MM.1S (cell line): ENCODE results near the gene AKT1S1.

Experiments used
- DNase-seq: peaks from one replicate; pipeline ENCODE4 v3.0.0-alpha.2; 2015
- H2AFZ ChIP-seq: fragments of 300-600 bp; sonication (generic); 2 replicates; pipeline ENCODE4 v1.6.0; 2016; ENCODE audit warnings: antibody characterized with exemption, low read length
- H3F3A ChIP-seq: fragments of 300-600 bp; sonication (generic); 2 replicates; pipeline ENCODE4 v1.6.1; 2016; ENCODE audit warnings: mild to moderate bottlenecking, antibody characterized with exemption, low read length, moderate library complexity, mixed read lengths; ENCODE audit not compliant: insufficient read depth
- H3K27ac ChIP-seq: fragments of 300-600 bp; sonication (generic); 2 replicates; pipeline ENCODE4 v1.5.1; 2016; ENCODE audit warnings: mild to moderate bottlenecking, low read length
- H3K27me3 ChIP-seq: fragments of 300-600 bp; sonication (generic); replicated peaks from 2 replicates; pipeline ENCODE4 v1.6.0; 2016; ENCODE audit warnings: low read length; ENCODE audit not compliant: insufficient read depth
- H3K36me3 ChIP-seq: fragments of 300-600 bp; sonication (generic); replicated peaks from 2 replicates; pipeline ENCODE4 v1.6.1; 2016; ENCODE audit warnings: mild to moderate bottlenecking, low read length, mixed read lengths; ENCODE audit not compliant: insufficient read depth
- H3K4me1 ChIP-seq: fragments of 300-600 bp; sonication (generic); 2 replicates; pipeline ENCODE4 v1.6.1; 2016; ENCODE audit warnings: low read length, mixed read lengths
- H3K4me2 ChIP-seq: fragments of 300-600 bp; sonication (generic); 2 replicates; pipeline ENCODE4 v1.6.0; 2016; ENCODE audit warnings: low read depth, low read length
- H3K4me3 ChIP-seq: fragments of 300-600 bp; sonication (generic); 2 replicates; pipeline ENCODE4 v1.5.1; 2016; ENCODE audit warnings: low read length, mixed read lengths
- H3K79me2 ChIP-seq: fragments of 300-600 bp; sonication (generic); 2 replicates; pipeline ENCODE4 v1.6.1; 2016; ENCODE audit warnings: mixed run types, low read length, mixed read lengths
- H3K9ac ChIP-seq: fragments of 300-600 bp; sonication (generic); 2 replicates; pipeline ENCODE4 v1.6.1; 2016; ENCODE audit warnings: low read length, mixed read lengths
- H3K9me2 ChIP-seq: fragments of 300-600 bp; sonication (generic); replicated peaks from 2 replicates; pipeline ENCODE4 v1.6.1; 2016; ENCODE audit warnings: mild to moderate bottlenecking, low read length, mixed read lengths; ENCODE audit not compliant: insufficient read depth
- H3K9me3 ChIP-seq: fragments of 300-600 bp; sonication (generic); replicated peaks from 2 replicates; pipeline ENCODE4 v1.6.1; 2016; ENCODE audit warnings: mild to moderate bottlenecking, low read length, mixed read lengths; ENCODE audit not compliant: insufficient read depth
- H4K20me1 ChIP-seq: fragments of 300-600 bp; sonication (generic); 2 replicates; pipeline ENCODE4 v1.6.1; 2016; ENCODE audit warnings: mild to moderate bottlenecking, low read length, moderate library complexity, mixed read lengths; ENCODE audit not compliant: insufficient read depth
- CTCF ChIP-seq: fragments of 300-600 bp; sonication (generic); IDR thresholded peaks from 2 replicates; pipeline ENCODE4 v1.5.1; 2016; ENCODE audit warnings: antibody characterized with exemption, low read length, mixed read lengths
- EZH2 ChIP-seq: fragments of 300-600 bp; sonication (generic); optimal IDR thresholded peaks from 2 replicates; pipeline ENCODE3; 2017; ENCODE audit warnings: low read depth, mild to moderate bottlenecking, antibody characterized with exemption, low read length, mixed read lengths
- EZH2phosphoT487 ChIP-seq: fragments of 300-600 bp; sonication (generic); IDR thresholded peaks from 2 replicates; pipeline ENCODE4 v1.6.1; 2018; ENCODE audit warnings: antibody characterized with exemption, low read length

Gene AKT1S1

GRCh38 chr19:49839713-49840112 is 37.4 kb downstream of the AKT1S1 start:
- Histone ChIP-seq H3K9ac (no peak overlapping the region), H3K36me3 (no peaks in the 10 kb centered on the region), H3K79me2 (no peaks in the 10 kb centered on the region), H3K27me3 (no peaks in the 10 kb centered on the region), H3K27ac (no peak overlapping the region), H3K4me3 (no peak overlapping the region), H3K4me1 (no peaks in the 10 kb centered on the region), H2AFZ (no peak overlapping the region), H3K4me2 (no peak overlapping the region), H3F3A (no peaks in the 10 kb centered on the region; the same call in 1 of the 2 replicates), H3K9me2 (no peaks in the 10 kb centered on the region), H3K9me3 (no peaks in the 10 kb centered on the region), H4K20me1 (no peaks in the 10 kb centered on the region)
- no peak for TF ChIP-seq CTCF
- no peak for TF ChIP-seq EZH2
- TF ChIP-seq EZH2phosphoT487: no peak
- DNase-seq: no peak

- H4K20me1 ChIP-seq: no peaks in the 10 kb centered on the region
- no peak overlapping the region for H3K4me3 ChIP-seq
- no peaks in the 10 kb centered on the region; the same call in 1 of the 2 replicates for H3F3A ChIP-seq
- H3K9ac ChIP-seq: no peak overlapping the region
- no peak for DNase-seq
- H3K9me3 ChIP-seq: no peaks in the 10 kb centered on the region
- H3K79me2 ChIP-seq: no peaks in the 10 kb centered on the region
- no peaks in the 10 kb centered on the region for H3K9me2 ChIP-seq
- H3K27me3 ChIP-seq: no peaks in the 10 kb centered on the region
- TF ChIP-seq EZH2phosphoT487: no peak
- no peak for TF ChIP-seq CTCF
- TF ChIP-seq EZH2: no peak
- no peaks in the 10 kb centered on the region for H3K4me1 ChIP-seq
- no peak overlapping the region for H3K27ac ChIP-seq
- no peak overlapping the region for H2AFZ ChIP-seq
- no peak overlapping the region for H3K4me2 ChIP-seq
- H3K36me3 ChIP-seq: no peaks in the 10 kb centered on the region
These were observed 38.1 kb downstream of the AKT1S1 start for GRCh38 chr19:49838885-49839588.

- TF ChIP-seq EZH2phosphoT487: no peak
- TF ChIP-seq CTCF: no peak
- no peak for TF ChIP-seq EZH2
- no peak overlapping the region for H3K9ac ChIP-seq
- no peak for DNase-seq
- H3K9me2 ChIP-seq: no peaks in the 10 kb centered on the region
- no peak overlapping the region for H2AFZ ChIP-seq
- H3K4me1 ChIP-seq: no peaks in the 10 kb centered on the region
- H3K9me3 ChIP-seq: no peaks in the 10 kb centered on the region
- H3K79me2 ChIP-seq: no peaks in the 10 kb centered on the region
- H4K20me1 ChIP-seq: no peaks in the 10 kb centered on the region
- no peaks in the 10 kb centered on the region; the same call in 1 of the 2 replicates for H3F3A ChIP-seq
- no peaks in the 10 kb centered on the region for H3K27me3 ChIP-seq
- no peaks in the 10 kb centered on the region for H3K36me3 ChIP-seq
- no peak overlapping the region for H3K27ac ChIP-seq
- no peak overlapping the region for H3K4me3 ChIP-seq
- no peak overlapping the region for H3K4me2 ChIP-seq
These were observed 39.7 kb downstream of the AKT1S1 start for GRCh38 chr19:49837425-49837824.
